ENCODE data around the gene PAQR7.

PAQR7 gene

DNA sequence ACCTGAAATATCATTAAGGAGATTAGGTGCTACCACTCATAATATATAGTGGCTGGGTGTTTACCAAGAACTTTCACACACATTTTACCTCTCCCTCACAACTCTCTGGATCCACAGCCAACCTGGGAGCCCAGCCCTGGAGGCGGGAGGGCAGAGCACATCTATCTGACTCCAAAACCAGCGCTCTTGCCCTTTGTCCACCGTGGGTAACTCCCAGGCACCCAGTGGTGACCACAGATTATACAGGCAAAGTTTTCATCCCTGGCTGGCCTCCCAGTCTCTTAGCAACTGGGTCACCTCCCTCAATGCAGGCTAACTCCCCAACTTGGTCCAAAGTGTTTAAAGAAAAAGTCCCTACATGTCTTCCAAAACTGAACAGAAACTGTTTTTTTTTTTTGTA is 2.4 kb downstream of the PAQR7 start:
- DNase-seq (ENCODE audit: low read depth) = no peak

DNA sequence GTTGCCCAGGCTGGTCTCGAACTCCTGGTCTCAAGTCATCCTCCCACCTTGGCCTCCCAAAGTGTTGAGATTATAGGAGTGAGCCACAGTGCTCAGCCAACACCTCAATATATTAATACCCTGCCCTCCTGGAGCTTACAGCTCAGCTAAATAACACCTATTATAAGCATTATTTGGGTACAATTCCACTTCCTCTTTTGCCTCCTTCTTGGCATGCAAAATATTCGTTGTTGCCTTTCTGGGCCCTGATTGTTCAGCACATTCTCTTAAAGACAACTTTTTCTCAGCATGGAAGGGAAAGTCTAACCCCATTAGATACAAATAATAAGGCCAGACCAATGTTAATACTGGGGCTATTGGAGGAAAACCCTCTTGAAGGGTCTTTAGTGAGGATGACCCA is 2.8 kb downstream of the PAQR7 start:
- DNase-seq (ENCODE audit: low read depth) = no peak

DNA sequence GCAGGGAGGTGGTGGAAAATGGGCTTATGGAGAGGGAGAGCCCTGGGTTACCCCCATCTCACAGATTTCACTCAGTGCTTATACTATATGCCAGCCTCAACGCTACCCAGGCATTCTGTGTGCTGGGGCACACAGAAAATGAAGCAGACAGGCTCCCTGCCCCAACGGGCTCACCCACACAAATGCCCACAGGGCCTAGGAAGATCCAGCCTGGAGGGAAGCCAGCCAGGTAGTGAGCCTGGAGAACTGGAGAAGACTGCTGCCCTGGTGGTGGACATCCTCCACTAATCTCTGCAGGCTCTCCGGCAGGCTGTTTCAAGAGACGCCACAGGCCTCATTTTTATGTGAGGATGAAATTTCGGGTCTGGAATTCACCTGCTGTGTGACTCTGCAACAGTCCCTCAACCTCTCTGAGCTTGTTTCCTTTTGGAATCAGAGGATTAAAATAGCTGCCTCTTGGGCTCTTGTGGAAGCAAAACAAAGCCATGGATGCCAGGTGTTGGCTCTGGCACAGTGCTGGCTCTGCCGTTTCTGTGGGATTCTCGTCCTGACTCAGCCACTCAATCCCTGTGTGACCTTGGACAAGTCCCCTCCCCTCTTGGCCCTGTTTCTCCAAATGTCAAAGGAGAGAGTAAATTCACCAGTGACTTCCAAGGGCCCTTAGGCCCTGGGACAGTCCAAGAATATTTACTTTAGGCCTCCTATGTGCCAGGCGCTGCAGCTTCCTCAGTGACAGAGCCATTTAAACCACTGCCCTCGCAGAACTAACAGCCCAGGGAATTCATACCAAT is 3.6 kb downstream of the PAQR7 start:
- DNase-seq (ENCODE audit: low read depth) = no peak

DNA sequence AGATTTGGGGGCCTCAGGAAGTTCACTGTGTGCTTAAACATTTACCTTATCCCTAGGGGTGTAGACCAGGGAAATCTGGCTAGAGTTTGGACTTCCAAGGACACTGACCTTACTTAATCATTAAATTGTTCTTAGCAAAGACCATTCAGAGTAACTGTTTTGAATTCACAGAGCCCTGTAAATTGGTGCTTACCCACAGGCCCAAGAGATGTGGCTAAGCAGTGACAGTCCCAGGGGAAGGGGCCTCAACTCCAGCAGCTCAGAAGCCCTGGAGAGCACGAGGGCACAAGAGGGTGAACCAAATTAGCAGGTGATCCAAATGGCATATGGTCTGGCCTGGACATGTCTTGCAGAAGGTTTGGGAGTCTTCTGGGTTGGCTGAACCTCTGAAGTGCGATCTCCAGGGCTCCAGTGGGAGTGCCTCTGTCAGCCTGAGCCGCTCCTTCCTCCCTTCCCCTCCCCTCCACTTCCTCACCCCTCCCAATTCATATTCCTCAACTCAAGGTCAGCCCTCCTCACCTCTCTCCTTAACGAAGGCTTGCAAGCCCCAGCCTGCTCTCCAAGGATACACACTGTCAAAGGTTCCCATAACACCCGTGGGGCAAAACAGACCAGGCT is 4.3 kb downstream of the PAQR7 start:
- DNase-seq (ENCODE audit: low read depth) = no peak

DNA sequence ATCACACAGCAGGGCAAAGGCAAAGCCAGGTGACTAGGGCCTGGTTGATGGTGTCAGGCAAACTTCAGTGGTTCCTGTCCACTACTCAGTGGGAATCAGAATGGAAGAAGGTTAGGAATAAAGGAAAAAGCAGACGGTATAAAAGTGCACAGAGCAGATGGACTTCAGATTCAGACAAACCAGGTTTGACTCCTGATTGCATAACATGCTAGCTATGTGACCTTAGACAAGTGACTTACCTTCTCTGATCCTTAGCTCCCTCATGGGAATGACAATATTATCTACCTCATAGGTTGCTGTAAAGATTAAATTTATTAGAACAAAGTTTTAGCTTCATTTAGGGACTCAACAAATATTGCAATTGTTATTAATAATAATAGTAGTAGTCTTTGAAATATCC is 4.9 kb downstream of the PAQR7 start:
- no peak for DNase-seq (ENCODE audit: low read depth)

DNA sequence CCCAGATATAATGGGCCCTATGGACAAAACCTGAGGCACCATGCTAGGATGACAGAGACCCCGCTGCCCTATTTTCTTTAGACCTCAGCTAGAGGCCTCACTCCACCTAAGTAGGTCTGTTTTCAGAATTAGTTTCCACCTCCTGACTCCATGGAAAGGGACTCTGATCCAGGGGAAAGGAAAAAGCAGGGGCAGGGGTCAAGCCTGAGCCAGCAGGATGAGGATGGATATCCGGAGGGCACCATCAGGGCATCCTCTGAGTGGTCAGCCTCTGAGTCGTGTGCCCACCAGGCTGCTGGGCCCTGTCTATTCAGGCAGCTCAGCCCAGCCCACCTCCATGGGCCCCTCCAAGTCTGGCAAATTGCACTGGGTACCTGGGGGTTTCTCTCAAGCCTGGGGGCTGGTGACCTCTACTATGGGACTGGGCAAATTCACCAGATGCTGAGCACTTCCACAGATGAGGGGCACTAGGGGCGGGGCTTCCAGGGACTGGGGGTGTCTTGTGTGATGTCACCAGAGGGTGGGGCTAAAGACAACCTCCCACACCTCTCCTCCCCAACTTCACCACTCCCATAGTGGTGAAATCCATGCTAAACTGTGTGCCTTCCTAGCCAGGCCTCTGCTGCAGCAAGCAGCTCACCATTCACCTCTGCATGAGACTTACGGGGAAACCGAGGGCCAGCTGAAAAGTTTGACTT is 5.5 kb downstream of the PAQR7 start:
- DNase-seq (ENCODE audit: low read depth) = no peak

DNA sequence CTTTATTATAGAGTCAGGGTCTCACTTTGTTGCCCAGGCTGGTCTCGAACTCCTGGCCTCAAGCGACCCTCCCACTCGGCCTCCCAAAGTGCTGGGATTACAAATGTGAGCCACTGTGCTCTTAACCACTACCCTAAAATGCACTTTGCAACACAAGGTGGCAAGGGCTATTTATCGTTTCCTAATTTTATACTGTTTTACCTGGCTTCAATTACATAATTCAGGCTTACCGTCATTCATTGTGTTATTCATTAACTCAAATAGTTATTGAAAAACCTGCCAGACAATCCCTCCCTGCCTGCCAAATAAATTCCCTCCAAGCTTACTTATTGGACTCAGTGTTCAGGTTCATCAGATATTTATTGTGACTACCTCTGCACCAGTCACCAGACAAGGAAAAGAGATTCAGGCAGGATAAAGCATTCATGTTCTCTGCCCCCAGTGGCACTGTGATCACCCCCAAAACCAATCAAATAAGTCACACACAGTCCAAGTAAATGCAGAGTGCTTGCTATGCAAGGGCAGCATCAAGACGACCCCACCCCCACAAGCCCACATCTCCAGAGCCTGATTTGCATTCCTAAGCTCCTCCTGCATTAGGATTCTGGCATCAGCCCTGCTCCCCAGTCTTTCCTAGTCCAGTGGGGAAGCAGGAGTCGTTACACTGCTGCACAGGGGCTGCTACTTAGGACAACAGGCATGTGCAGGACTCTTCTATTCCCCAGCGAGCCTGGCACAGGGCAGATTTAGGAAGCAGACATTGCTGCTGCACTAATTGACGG is 8.1 kb downstream of the PAQR7 start:
- DNase-seq (ENCODE audit: low read depth) = no peak

DNA sequence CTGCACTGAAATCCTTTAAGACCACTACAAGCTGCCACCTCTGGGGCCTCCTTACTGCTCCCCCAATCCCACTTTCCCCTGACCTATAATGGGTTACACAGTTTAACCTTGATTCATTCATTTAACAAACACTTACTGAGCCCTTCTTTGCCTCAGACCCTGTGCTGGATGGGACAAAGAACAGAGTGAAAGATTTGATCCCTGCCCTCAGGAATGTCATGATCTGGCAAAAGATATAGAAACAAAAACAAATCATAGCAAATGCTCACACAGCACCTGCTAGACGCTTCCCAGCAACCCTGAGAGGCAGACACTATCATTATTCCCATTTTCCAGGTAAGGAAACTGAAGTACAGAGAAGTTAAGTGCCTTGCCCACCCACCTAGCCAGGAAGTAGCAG is 9.2 kb downstream of the PAQR7 start:
- no peak for DNase-seq (ENCODE audit: low read depth)

DNA sequence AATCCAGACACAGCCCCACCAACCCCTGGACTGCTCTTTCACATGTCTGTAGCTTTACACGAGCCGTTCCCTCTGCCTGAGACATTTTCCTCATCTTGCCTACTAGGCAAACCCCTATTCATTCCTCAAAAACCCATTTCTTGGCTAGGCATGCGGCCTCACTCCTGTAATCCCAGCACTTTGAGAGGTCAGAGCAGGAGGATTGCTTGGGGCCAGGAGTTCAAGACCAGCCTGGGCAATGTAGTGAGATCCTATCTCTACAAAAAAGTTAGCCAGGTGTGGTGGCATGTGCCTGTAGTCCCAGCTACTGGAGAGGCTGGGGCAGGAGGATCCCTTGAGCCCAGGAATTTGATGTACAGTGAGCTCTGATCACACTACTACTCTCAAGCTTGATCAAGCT is 11.1 kb downstream of the PAQR7 start:
- DNase-seq (ENCODE audit: low read depth) = no peak

DNA sequence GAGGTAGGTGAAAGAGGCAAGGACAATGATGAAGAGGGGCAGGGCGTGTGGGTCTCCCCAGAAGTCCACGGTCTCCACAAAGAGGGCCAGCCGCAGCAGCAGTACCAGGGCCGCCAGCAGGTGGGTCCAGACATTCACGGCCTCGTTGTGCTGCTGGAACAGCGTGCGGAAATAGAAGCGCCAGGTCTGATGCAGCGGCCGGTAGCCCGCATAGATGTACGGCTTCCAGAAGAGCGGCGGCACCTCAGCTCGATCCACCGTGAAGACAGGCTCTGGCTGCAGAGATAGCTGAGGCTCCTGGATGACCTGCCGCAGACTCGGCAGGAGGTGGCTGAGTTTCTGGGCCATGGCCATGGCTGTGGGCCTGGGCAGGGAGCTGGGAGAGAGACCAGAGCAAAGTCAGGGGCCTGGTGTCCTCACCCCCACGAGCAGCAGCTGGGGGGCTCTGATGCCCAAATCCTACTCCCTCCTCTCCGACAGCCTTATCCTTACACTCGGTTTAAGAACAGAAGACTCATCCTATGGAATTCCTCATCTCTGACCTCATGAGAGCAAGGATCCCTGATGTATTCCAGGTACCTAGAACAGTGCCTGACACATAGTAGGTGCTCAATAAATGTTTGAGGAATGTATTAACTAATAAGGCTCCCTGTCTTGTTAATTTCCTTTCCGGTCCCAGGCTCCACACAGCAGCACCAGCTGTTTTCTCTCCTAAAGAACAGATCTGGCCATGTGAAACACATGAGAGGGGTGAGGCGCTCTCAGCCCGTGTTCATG is 11.8 kb downstream of the PAQR7 start:
- no peak for DNase-seq (ENCODE audit: low read depth)

DNA sequence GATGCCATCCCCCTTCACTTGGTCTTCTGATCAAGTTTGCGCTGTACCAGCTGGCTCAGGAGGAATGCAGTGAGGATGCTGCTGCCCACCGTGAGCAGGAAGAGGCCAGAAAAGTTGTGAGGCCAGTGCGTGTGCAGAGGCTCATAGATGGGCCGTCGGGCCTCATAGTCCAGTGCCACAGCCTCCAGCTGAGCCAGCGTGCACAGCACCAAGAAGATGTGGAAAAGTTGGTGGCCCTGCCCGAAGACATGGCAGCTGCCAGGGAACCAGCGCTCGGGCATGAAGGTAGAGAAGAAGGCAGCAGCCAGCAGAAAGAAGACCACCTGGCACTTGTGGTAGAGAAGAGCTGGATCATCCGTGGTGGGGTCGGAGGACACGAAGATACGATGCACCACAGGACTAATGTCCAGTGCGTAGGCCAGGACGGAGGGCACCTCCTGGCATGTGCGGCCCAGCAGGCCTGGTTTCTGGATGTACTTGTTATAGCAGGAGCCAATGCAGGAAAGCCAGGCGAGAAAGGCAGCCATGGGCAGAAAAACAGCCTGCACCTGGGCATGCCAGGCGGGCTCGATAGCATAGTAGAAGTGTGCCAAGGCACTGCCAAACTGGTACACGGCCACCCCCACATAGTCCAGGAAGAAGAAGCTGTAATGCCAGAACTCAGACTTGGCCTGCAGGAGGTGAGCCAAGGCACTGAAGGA is 12.6 kb downstream of the PAQR7 start:
- no peak for DNase-seq (ENCODE audit: low read depth)

DNA sequence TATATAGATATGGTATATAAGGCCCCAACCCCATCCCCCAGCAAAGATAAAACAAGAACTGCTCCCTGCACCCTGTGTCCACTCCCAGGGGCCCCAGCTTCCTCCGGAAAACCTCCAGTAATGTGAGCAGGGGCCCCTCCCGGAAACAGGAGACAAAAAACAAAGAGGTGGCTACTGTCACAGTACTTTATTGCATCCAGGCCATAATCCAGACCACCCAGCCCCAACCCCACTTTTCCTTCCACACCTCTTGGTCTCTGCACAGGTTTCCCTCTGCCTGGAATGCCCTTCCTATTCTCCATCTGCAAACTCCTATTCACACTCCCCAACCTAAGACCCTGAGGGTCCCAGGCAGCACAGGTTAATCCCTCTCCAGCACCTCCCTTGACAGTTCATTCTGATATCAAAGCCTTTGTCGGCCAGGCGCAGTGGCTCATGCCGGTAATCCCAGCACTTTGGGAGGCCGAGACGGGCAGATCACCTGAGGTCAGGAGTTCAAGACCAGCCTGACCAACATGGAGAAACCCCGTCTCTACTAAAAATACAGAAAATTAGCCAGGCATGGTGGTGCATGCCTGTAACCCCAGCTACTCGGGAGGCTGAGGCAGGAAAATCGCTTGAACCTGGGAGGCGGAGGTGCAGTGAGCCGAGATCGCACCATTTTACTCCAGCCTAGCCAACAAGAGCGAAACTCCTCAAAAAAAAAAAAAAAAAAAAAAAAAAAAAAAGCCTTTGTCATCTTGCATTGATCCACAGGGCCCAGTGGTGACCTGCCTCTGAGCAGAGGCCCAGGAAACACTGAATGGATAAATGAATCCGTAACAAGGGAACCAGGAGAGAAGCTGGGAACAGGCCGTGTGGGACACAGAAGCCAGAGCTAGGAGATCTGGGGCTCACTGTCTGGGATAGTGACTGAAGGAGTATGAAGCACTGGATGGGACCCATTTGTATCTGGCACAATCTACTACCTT is 13.9 kb downstream of the PAQR7 start:
- DNase-seq (ENCODE audit: low read depth) = no peak

DNA sequence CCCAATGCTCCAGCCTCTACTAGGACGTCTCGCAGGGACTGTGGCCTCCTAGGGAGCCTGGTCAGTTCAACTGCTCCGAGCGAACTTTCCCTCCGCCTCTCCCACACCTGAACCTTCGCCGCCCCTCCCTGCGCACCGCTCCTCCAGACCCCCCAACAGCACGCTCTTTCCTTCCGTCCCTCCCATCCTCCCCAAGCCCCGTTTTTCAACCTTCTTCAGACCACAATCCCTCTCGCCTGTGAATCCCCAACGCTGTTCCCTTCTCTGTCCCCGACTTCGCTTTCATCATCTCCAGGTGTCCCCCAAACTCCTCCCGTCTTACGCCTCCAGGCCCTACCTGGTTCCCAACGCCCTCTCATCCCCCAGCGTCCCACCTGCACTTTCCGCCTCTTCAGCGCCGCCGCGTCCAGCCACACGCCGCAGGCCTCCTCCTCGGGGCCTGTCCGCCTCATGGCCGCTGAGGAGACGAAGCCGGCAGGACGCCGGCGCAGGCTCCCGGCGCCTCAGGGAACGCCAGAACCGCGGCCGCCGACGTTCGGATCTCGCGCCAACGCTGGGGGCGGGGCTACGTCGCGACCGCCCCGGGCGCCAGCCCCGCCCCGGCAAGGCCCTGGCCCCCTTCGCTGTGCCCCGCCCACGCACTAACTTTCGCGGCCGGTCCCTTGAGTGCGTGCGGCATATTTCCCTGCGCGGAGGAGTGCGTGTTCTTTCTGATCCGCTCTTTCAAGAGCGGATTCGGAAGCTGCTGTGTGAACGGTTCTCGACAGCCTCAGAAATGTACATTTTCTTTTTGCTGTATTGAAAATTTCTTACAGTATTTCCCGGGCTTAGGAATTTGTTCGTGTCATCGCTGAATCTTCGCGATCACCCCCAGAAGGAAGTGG is 16.4 kb downstream of the PAQR7 start, which contains the start of gene AUNIP:
Gene AUNIP (minus strand): TSS at position 552 of the 884 bp plus-strand sequence. CDS start 100 bp downstream, at position 452.
- peak; percentile 45 for DNase-seq (ENCODE audit: low read depth)

DNA sequence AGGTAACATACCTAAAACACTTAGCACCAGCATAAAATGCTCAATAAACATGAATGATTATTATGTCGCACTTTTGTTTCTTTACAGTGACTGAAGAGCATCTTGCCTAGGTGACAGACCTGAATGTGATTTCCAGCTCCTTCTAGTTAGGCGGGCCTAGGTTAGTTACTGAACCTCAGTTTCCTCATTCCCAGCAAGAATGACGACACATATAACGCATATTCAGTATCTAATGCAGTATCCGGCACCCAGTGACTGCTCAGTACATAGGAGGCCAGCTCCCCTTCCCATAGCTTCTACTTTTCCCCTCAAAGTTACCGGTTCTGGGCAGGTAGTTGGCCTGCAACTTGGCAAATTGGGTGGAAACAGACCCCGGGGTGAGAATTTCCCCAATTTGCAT is 17.0 kb downstream of the PAQR7 start:
- DNase-seq (ENCODE audit: low read depth) = no peak

DNA sequence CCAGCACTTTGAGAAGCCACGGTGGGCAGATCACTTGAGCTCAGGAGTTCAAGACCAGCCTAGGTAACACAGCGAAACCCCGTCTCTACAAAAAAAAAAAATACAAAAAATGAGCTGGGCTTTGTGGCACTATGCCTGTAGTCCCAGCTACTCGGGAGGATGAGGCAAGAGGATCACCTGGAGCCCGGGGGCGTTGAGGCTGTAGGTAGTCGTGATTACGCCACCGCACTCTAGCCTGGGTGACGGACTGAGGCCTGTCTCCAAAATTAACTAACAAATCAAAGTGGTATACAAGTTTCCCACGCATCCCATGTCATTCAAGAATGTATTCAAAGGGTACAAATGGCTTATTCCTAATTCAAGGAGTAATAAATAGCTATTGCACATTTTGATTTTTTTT is 18.7 kb downstream of the PAQR7 start:
- no peak for DNase-seq (ENCODE audit: low read depth)

DNA sequence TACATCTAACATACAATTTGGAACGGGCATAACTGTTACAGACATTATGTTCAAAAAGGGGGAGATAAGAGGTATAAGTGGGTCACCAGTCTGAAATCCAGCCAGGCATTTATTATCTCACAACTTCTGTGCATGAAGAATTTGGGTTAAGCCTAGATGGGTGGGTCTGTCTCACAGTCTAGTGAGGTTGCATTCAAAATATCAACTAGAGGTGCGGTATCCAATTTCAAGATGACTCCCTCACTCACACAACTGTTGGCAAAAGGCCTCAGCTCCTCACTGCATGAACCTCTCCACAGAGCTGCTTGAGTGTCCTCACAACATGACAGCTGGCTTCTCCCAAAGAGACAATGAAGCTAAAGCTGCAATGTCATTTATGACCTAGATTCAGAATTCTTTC is 21.0 kb downstream of the PAQR7 start:
- no peak for DNase-seq (ENCODE audit: low read depth)

DNA sequence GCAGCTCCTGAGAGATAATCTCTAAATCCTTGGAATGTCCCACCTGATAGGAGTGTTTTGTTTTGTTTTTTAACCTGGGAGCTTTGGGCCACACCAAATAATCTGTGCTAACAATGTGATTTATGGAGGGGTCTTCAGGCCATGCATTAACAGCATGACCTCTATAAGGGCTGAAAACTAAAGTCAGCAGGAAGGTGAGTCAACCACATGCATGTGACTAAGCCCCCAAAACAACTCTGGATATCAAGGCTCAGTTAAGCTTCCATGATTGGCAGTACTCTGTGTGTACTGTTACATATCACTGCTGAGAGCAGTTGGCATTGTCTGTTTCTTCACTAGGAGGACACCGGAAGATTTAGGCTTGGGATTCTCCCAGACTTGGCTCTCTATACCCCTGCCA is 27.0 kb downstream of the PAQR7 start:
- no peak for DNase-seq (ENCODE audit: low read depth)

DNA sequence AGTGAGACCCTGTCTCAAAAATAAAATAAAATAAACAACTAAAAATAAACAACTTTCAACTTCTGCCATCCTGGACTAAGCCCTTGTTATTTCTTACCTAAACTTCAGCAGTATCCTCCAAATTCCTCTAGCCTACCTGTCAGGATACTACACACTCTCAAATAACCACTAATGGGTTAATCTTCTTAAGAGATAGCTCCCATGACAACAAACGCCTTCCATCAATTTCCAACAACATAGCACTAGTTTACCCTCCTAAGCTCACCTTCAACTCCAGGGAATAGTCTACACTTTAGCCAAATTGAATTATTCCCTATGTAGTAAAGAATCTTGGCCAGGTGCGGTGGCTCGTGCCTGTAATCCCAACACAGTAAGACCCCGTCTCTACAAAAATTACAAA is 27.6 kb downstream of the PAQR7 start:
- DNase-seq (ENCODE audit: low read depth) = no peak

DNA sequence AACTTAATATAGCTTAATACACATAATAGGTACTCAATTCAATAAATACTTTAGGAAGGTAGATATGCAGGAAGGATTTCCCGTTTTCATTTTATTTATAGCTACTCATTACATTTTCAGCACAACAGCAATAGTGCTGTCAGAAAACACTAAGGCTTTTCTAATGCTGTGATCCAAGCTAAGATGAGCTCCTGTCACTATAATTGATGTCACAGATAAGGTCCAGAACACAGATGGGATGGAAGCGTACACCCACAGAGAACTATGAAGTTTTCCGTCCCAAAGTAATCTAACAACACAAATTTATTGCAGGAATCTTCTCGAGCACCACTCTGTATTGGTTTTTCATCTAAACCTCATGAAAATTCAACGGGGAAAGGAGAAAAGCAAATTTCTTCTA is 29.8 kb downstream of the PAQR7 start:
- DNase-seq (ENCODE audit: low read depth) = no peak

Measured in GM04503 (cell line).